ENCODE measurements around the gene OR1N2.

DNA sequence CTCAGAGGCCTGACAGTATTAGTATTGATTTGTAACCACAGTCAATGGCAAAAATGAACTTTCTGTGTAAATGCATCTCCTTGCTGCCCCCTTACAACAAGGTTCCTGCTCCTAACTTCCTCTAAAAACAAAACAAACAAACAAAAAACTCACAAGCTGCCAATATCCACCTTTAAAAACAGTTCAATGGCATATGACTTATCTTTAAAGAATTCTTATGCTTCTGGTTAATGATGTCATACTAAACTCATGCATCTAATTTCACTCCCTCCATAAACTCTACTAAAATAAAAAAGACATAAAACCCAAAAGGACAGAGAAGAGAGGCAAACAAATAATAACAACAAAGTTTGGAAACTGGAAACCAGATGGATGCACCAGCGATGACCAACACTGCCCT lies 16.8 kb upstream of the OR1N2 start:
- no peak for TF ChIP-seq CTCF (IDR thresholded peaks at IDR 0.05; ENCODE audit: low read depth, low read length, poor library complexity, severe bottlenecking)
- TF ChIP-seq EZH2phosphoT487 (IDR thresholded peaks at IDR 0.05; ENCODE audit: borderline replicate concordance, low read length) = no peak

Measured in DOHH2 (cell line).